K562 (cell line): ENCODE results near the gene SPTBN2. TPM values are rescaled to one million over a fixed set of nuclear protein-coding genes. Genes with fewer than 3 reads are reported as not detected.

Source experiments
- ARNT ChIP-seq, 2 experiments: fragments of 450-650 bp; IDR thresholded peaks; 2 replicates each; pipeline ENCODE4 v1.6.1; 2016; ENCODE audit warnings: mild to moderate bottlenecking in 1 of 2
- GABPB2 ChIP-seq: fragments of 250-450 bp; sonication (Bioruptor Pico); conservative IDR thresholded peaks from 2 replicates; pipeline ENCODE4 v1.5.1; 2021; ENCODE audit warnings: mild to moderate bottlenecking
- MEF2A ChIP-seq: IDR thresholded peaks from 2 replicates; pipeline ENCODE4 v1.6.1; 2011; ENCODE audit warnings: low read depth, mild to moderate bottlenecking, low read length, moderate library complexity; ENCODE audit not compliant: control insufficient read depth
- NFRKB ChIP-seq: fragments of 450-650 bp; IDR thresholded peaks from 2 replicates; pipeline ENCODE4 v1.6.1; 2016; ENCODE audit warnings: low read depth
- PYGO2 ChIP-seq: fragments of 450-650 bp; IDR thresholded peaks from 2 replicates; pipeline ENCODE4 v1.6.1; 2016; ENCODE audit warnings: mild to moderate bottlenecking, missing genetic modification characterization, moderate library complexity, missing compliant biosample characterization
- RBM14 ChIP-seq: fragments of 200-400 bp; formaldehyde crosslinking; IDR thresholded peaks from 2 replicates; pipeline ENCODE4 v1.6.1; 2018; ENCODE audit warnings: low read depth, mild to moderate bottlenecking, low read length, moderate library complexity, borderline replicate concordance; ENCODE audit not compliant: insufficient read depth
- RREB1 ChIP-seq: fragments of 250-450 bp; sonication (Bioruptor Pico); IDR thresholded peaks from 2 replicates; pipeline ENCODE4 v1.4.0; 2020
- SMC3 ChIP-seq: conservative IDR thresholded peaks from 2 replicates; pipeline ENCODE4 v1.6.1; 2011; ENCODE audit warnings: low read depth, low read length, improper control_type of control experiment; ENCODE audit not compliant: insufficient read depth
- SRSF3 ChIP-seq: fragments of 200-400 bp; formaldehyde crosslinking; IDR thresholded peaks from 2 replicates; pipeline ENCODE4 v1.6.1; 2016; ENCODE audit warnings: mild to moderate bottlenecking, low read length, moderate library complexity; ENCODE audit not compliant: insufficient read depth
- ZBTB40 ChIP-seq, 2 experiments: fragments of 450-650 bp in 1 of 2; sonication (generic) in 1 of 2; formaldehyde crosslinking in 1 of 2; IDR thresholded peaks; 2 replicates each; pipeline versions ENCODE4 v1.7.1 to v1.9.0; 2016 to 2022; ENCODE audit warnings: inconsistent platforms in 1 of 2, mild to moderate bottlenecking in 1 of 2, missing genetic modification reagents in 1 of 2
- ZFP36 ChIP-seq: fragments of 150-350 bp; IDR thresholded peaks from 2 replicates; pipeline ENCODE4 v1.6.1; 2018; ENCODE audit warnings: low read length, low read depth; ENCODE audit not compliant: partially characterized antibody
- ZNF24 ChIP-seq: fragments of 450-650 bp; IDR thresholded peaks from 2 replicates; pipeline ENCODE4 v1.6.1; 2016
- polyA plus RNA-seq, 8 experiments: library from polyadenylated mRNA; depleted of rRNA in 4 of 8; stranded (reverse) in 5 of 8; unstranded in 3 of 8; fragments of >200 nt; fragmentation: Nextera tagmentation in 2 of 8; fragmentation: Illumina TruSeq in 1 of 8; extraction: Ambion mirVana in 2 of 8; extraction: Trizol in 1 of 8; gene quantifications; 2 replicates each; pipeline versions ENCODE4 v1.2.1 to v1.2.3, GENCODE V29; 2011 to 2014; ENCODE audit warnings: inconsistent platforms in 1 of 8, missing spikeins in 1 of 8
- total RNA-seq, 7 experiments: library from RNA; depleted of rRNA in 6 of 7; stranded (reverse); fragments of >200 nt in 6 of 7; fragmentation: Illumina TruSeq in 2 of 7; extraction: Trizol in 2 of 7; gene quantifications; 2 replicates each; pipeline versions ENCODE4 v1.2.1 to v1.2.3, GENCODE V29; 2011 to 2021; ENCODE audit warnings: low replicate concordance in 1 of 7

Gene SPTBN2
- total and polyA plus RNA-seq, 9 of the 15 experiments (the other 6 are each of a cell fraction or from before 2014, with no cell fraction given): 0.38 to 56.5 (median 19.7) TPM

DNA sequence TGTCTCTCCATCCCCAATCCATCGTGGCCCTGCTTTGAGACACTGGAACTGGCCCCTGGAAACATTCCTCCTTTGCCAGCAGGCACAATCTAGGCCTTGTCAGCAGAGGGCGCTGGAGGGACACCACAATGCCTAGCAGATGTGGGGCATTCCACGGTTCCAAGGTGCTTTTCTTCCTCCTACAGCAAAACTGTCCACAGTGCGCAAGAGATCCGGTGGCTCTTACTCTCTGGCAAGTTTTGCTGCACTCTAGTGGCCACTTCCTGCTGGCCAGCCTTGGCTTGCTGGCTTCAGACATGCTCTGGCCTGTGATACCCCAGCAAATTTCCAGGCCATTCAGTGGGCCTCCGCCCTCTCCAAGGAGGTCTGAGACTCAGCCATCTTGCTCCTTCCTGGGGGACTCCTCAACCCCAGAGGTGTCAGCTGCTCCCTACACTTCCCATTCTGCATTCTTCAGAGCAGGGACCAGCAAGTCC is 34.2 kb downstream of the SPTBN2 start (continued):
- TF ChIP-seq RREB1: no peak
- peak; percentile 16 for TF ChIP-seq ZFP36
- no peak for TF ChIP-seq GABPB2 (CRISPR knock-in tag)
- TF ChIP-seq ZBTB40 (IDR thresholded peaks at IDR 0.05): 0 out of 2 replicates have a peak, but pooled peaks have one; percentile 25
- no peak for TF ChIP-seq ZBTB40 (CRISPR knock-in tag; IDR thresholded peaks at IDR 0.05)
- no peak for TF ChIP-seq NFRKB
- peak in 1 of 2 experiments; percentile 71; a peak in 2 of 4 replicates for TF ChIP-seq ARNT (IDR thresholded peaks at IDR 0.05)
- TF ChIP-seq SRSF3: no peak
- no peak for TF ChIP-seq MEF2A
- TF ChIP-seq SMC3: peak; percentile 99
- no peak for TF ChIP-seq PYGO2 (tag)
- TF ChIP-seq ZNF24: peak; percentile 85
- TF ChIP-seq RBM14: no peak
